Inflammatory macrophage treated with lipopolysaccharide for 1 hour (primary cell): ENCODE data around the gene THADA.

Source experiments
- DNase-seq, 2 donors: peaks; one replicate each; pipeline ENCODE4 v3.0.0-alpha.2; 2020 to 2022

THADA gene

GRCh38 chr2:43220229-43220751 lies 375.5 kb downstream of the THADA start:
- peak; percentile 58 to 77 for DNase-seq

GRCh38 chr2:43219383-43220228 lies 376.2 kb downstream of the THADA start:
- peak; percentile 77 to 86 for DNase-seq

GRCh38 chr2:43218702-43219382 lies 377.0 kb downstream of the THADA start:
- no peak for DNase-seq

GRCh38 chr2:43218155-43218701 lies 377.6 kb downstream of the THADA start:
- no peak for DNase-seq

GRCh38 chr2:43217228-43218154 lies 378.3 kb downstream of the THADA start:
- DNase-seq: no peak

- DNase-seq: no peak
Measured at GRCh38 chr2:43216629-43217028, 379.2 kb downstream of the THADA start.

GRCh38 chr2:43215673-43216255 lies 380.1 kb downstream of the THADA start:
- DNase-seq: no peak

- DNase-seq: no peak
Measured at GRCh38 chr2:43214253-43214652, 381.6 kb downstream of the THADA start.

- peak; percentile 86 to 87 for DNase-seq
Measured at GRCh38 chr2:43212931-43213330, 382.9 kb downstream of the THADA start.

- no peak for DNase-seq
Measured at GRCh38 chr2:43212216-43212835, 383.5 kb downstream of the THADA start.

- peak; percentile 85 for DNase-seq
Measured at GRCh38 chr2:43210467-43211303, 385.2 kb downstream of the THADA start.

GRCh38 chr2:43210125-43210466 lies 385.7 kb downstream of the THADA start:
- no peak for DNase-seq

GRCh38 chr2:43209204-43209717 lies 386.6 kb downstream of the THADA start:
- DNase-seq: no peak

GRCh38 chr2:43207553-43208300 lies 388.1 kb downstream of the THADA start:
- no peak for DNase-seq

GRCh38 chr2:43206602-43207001 lies 389.2 kb downstream of the THADA start:
- DNase-seq: no peak

- DNase-seq: no peak
Measured at GRCh38 chr2:43203373-43203772, 392.5 kb downstream of the THADA start.

- DNase-seq: no peak
Measured at GRCh38 chr2:43202289-43202688, 393.5 kb downstream of the THADA start.

- no peak for DNase-seq
Measured at GRCh38 chr2:43201497-43201896, 394.3 kb downstream of the THADA start.

- DNase-seq: no peak
Measured at GRCh38 chr2:43201016-43201415, 394.8 kb downstream of the THADA start.
